ENCODE results near the gene MACROD2.

MACROD2 gene

DNA sequence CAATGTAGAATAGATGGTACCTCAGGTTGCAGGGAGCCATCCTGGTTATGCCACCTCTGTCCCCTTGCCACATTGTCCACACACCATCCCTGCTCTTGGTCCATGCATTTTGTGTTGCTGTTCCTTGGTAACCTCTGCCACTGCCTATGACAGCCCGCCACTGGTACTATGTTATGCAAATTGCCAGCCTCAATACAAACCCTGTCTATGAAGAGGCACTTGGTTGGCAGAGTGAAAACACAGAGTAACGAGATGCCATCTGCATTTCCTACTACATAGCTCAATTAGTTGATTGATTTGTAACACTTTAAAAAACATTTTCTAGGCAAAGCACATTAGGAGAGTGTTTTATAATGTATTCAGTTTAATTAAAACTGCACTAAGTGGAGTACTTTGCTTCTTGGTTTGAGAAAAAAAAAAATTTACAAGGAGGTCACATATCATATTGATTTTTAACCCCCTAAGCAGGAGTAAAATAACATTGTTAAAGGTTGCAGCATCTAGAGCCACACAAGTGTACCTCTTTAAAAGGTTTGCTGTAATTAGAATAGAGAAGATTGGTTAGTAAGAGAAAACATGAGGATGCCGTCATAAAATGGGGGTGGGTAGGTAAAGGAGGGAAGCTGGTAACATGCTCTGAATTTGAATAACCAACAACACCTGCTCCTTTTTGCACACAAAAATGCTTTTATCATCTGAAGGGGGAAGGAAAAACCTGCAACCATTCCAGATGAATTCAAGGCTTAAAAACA lies 1760.9 kb downstream of the MACROD2 start:
- ChIA-PET CTCF (interaction anchor here (1.4 kb wide), 1 partner anchor 14 kb away, joined by 3 read pairs; no protein-coding TSS in a partner anchor), POLR2A (no interaction called here)
- no peak for DNase-seq (ENCODE audit: extremely low spot score)
- TF ChIP-seq, protein P1, sequence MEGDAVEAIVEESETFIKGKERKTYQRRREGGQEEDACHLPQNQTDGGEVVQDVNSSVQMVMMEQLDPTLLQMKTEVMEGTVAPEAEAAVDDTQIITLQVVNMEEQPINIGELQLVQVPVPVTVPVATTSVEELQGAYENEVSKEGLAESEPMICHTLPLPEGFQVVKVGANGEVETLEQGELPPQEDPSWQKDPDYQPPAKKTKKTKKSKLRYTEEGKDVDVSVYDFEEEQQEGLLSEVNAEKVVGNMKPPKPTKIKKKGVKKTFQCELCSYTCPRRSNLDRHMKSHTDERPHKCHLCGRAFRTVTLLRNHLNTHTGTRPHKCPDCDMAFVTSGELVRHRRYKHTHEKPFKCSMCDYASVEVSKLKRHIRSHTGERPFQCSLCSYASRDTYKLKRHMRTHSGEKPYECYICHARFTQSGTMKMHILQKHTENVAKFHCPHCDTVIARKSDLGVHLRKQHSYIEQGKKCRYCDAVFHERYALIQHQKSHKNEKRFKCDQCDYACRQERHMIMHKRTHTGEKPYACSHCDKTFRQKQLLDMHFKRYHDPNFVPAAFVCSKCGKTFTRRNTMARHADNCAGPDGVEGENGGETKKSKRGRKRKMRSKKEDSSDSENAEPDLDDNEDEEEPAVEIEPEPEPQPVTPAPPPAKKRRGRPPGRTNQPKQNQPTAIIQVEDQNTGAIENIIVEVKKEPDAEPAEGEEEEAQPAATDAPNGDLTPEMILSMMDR (IDR thresholded peaks at IDR 0.05; ENCODE audit: control extremely low read depth, extremely low read depth, low read depth, missing control alignments): no peak

DNA sequence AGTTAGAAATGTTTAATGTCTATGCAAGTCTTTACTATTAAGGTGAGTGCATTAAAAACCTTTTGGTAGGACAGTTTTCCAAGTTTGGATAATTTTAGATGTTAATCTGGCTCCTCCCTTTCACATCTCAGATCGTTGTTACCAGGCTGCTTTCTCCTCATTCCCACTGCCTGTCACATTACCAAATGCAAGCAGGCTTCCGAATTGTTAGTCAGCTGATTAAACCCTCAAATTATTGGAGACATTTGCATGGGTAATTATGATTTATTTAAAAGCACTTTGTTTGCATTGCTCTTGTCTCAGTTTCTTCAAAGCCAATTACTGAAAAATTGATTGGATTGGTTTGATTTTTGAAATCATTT lies 1761.4 kb downstream of the MACROD2 start:
- ChIA-PET POLR2A (no interaction called here), CTCF (interaction anchor here (1.4 kb wide), 1 partner anchor 15 kb away, joined by 3 read pairs; no protein-coding TSS in a partner anchor)
- no peak for DNase-seq (ENCODE audit: extremely low spot score)
- TF ChIP-seq, protein P1 (IDR thresholded peaks at IDR 0.05; ENCODE audit: control extremely low read depth, extremely low read depth, low read depth, missing control alignments): no peak

DNA sequence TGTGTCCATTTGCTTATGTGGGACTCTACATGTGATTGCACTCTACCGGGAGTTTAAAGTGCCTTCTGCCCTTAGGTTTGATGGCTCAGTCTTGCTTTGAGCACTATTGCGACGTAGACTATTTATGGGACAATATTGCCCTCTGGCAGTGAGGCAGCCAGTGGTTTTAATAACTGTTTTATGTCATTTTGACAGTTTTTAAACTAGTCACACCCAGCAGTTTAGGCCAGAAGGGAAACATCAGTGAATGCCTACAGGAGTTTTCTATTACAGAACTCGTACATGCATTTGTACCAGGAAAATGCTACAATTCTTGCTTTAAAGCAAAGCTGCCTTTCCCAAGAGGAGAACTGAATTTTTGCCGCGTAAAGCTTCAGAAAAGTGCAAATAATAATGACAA lies 1764.3 kb downstream of the MACROD2 start:
- ChIA-PET POLR2A (no interaction called here), CTCF (no interaction called here)
- TF ChIP-seq, protein P1 (IDR thresholded peaks at IDR 0.05; ENCODE audit: control extremely low read depth, extremely low read depth, low read depth, missing control alignments): no peak
- no peak for DNase-seq (ENCODE audit: extremely low spot score)

DNA sequence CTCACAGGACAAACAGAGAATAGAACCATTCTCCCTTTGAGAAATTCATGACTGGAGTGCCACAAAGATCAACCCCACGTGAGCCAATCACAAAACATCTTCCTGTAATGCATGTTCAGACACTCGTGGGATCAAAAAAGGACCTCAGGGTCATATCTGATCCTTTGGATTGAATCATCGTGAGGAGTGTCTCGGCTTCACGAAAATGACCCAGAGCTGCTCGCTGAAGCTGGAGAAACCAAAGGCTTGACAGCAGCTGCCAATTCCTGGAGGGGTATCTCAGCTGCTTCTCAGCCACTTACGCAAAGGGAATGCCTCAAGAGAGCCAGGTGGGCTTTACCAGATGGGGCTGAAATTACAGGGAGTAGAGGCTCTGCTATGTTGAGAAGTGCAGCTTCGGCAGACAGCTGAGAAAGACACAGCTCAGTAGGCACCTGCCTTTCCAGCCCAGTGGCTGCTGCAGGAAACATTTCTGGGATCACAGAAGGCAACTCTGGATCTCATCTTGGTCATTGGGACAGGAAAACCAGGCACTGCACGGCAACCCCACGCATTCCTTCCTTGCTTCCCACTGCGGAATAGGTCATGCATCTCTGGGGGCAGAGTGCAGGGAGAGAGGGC lies 1764.8 kb downstream of the MACROD2 start:
- TF ChIP-seq, protein P1 (IDR thresholded peaks at IDR 0.05; ENCODE audit: control extremely low read depth, extremely low read depth, low read depth, missing control alignments): no peak
- ChIA-PET POLR2A (no interaction called here), CTCF (no interaction called here)
- no peak for DNase-seq (ENCODE audit: extremely low spot score)

DNA sequence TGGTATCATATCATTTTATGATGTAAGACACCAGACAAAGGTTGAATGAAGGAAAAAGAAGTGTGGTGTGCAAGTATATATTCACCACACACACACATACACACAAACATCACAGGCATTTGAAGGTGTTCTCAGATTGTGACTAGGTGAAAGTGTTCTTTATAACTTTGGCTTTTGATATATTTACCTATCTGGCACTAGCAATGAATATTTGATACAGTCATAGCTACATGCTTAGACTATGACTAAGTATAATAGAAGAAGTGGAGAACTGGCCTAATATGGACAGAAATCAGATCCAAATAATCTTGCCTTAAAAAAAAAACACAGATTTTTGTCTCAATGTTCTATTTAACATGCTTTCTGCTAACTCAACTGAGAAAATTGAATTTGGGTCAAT lies 1768.0 kb downstream of the MACROD2 start:
- POLR2A ChIA-PET: no interaction called here
- TF ChIP-seq, protein P1 (IDR thresholded peaks at IDR 0.05; ENCODE audit: control extremely low read depth, extremely low read depth, low read depth, missing control alignments): no peak
- no peak for DNase-seq (ENCODE audit: extremely low spot score)
- CTCF ChIA-PET: no interaction called here

DNA sequence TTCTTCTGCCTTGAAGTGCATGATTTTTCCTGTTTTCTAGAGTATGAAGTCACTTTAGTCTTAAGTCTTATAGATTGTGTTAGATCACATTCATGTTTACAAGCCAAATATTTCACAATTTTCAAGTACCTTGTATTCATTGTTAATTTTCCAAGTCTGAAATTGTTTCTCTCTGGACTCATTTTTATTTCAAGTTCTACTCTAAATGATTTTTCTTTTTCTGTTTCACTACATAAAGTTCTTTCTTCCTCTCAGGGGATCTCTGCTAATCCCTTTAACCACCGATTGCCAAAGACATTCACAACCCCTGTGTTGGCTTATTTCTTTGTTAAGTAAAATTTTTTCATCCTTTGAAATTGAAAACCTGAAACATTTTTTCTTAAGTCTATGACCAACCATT lies 1772.3 kb downstream of the MACROD2 start:
- POLR2A ChIA-PET: no interaction called here
- CTCF ChIA-PET: interaction anchor here (1.4 kb wide), 1 partner anchor 16 kb away, joined by 5 read pairs; no protein-coding TSS in a partner anchor
- no peak for DNase-seq (ENCODE audit: extremely low spot score)
- TF ChIP-seq, protein P1 (IDR thresholded peaks at IDR 0.05; ENCODE audit: control extremely low read depth, extremely low read depth, low read depth, missing control alignments): no peak
